Neural cell (in vitro differentiated cells): ENCODE results near the gene ANXA9.

Source experiments
- CTCF ChIP-seq: fragments of 450-650 bp; IDR thresholded peaks from 2 replicates; pipeline ENCODE4 v1.5.1; 2014; ENCODE audit warnings: antibody characterized with exemption, mild to moderate bottlenecking, moderate library complexity; ENCODE audit not compliant: poor library complexity, severe bottlenecking
- SMC3 ChIP-seq: fragments of 450-650 bp; conservative IDR thresholded peaks from 2 replicates; pipeline ENCODE4 v1.6.1; 2014; ENCODE audit warnings: antibody characterized with exemption, mild to moderate bottlenecking, moderate library complexity; ENCODE audit not compliant: poor library complexity
- TAF1 ChIP-seq: IDR thresholded peaks from 2 replicates; pipeline ENCODE4 v1.6.1; 2012; ENCODE audit warnings: low read depth

- TF ChIP-seq TAF1 (no peak), CTCF (peak; percentile 99), SMC3 (peak; percentile 85)
Observed at GRCh38 chr1:150979092-150980056, 2.7 kb upstream of the ANXA9 start.
